ENCODE results near the gene HLA-B. TPM values are rescaled to one million over a fixed set of nuclear protein-coding genes. Genes with fewer than 3 reads are reported as not detected.
"Not testable (repeated sequence)": the region's sequence is repeated elsewhere in the genome, so short reads cannot be mapped to it uniquely, and the experiment has no call there.

The HLA-B gene
- total RNA-seq, 1 donor from 2014 or later, result 562 TPM

DNA sequence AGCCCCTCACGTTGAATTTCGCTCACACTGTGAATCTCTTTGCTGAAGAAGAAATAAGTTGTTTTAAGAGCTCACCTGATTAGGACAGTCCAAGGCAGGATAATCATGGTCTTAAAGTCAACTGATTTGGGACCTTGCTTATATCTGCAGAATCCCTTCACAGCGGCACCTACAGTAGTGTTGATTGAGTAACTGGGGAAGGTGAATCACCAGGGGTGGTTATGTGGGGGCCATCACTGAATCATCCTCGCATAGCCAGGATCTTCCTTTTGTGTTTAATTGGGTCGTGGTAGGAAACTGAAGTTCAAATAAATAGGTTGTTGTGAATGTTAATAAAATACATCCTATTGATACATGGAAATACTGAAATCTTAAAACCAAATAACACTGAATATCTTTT, 26.2 kb upstream of the HLA-B start:
- DNase-seq (ENCODE audit: low spot score), result no peak

DNA sequence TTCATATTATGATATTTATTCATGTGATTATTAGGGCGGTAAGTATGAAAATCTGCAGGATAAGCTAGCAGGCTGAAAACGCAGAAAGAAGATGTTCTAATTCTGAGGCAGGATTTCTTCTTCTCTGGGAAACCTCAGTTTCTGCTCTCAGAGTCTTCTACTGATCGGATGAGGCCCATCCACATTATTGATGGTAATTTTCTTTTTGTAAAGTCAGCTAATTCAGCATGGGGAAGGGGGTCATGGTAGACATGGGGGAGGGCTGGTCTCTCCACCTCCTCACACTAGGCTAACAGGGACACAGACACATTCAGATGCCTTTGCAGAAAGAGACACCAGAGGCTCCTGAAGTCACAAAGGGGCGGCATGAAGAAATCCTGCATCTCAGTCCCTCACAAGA, 24.7 kb upstream of the HLA-B start:
- no peak for DNase-seq (ENCODE audit: low spot score)

DNA sequence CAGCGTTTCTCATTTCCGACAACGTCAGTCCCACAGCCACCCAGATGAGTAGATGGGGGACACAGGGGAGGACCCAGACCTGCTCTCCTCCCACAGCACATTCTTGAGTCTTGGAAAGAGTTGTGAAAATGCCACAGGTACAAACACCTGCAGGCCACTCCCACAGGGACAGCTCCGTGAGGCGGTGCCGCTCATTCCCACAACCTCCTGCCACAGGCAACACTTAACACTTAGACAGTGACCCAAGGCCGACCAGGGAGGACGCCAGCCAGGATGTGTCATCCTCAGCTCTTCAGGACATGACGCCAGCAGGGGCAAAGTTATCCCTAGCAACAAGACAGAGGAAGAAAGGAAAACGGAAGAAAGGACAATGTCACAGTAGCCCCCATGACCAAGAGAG, 22.9 kb upstream of the HLA-B start:
- DNase-seq (ENCODE audit: low spot score), result no peak

DNA sequence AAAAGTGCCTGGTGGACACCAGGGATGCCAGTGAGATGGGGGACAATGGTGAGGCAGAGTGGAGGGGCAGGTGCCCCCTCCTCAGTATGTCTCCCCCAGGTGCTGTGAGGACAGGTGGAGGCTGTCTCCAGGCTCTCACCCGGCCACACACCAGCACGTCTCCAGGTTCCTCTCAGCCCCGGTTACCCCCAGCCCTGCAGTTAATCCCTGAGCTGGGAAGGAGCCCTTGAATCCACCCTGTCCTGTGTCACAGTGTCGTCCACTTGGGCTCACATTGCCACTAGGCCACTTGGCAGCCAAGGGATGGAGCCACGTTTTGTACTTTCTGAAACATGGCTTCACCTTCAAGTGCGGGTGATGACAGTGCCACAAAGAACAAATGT, 21.7 kb upstream of the HLA-B start:
- no peak for DNase-seq (ENCODE audit: low spot score)

DNA sequence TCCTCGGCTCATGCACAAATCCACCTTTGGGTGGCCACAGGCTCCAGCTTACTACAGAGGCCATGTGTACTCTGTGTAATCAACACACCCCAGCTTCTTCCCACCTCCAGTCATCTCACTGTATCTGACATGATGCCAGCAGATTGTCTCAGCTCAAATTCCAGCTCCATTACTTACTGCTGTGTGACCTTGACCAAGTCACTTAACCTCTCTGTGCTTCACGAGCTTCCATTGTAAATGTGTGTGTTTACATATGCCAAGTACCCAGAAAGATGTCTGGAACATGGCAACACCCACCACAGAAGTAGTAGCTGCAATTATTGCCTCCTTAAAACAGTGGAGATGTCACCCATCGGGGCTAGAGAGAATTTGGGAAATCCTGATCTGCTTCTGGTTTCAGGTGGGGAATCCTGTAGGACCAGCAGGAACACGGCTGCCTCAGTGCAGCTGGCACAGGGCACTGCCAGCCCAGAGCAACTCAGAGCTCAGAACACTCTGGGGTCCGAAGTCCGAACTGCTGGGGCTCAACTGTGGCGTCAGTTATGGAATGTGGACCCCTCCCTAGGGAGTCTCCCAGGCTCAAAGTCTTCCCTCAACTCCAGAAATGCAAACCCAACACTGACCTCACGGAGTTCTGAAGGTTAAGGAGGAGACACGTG, 21.2 kb upstream of the HLA-B start:
- DNase-seq (ENCODE audit: low spot score), result no peak

DNA sequence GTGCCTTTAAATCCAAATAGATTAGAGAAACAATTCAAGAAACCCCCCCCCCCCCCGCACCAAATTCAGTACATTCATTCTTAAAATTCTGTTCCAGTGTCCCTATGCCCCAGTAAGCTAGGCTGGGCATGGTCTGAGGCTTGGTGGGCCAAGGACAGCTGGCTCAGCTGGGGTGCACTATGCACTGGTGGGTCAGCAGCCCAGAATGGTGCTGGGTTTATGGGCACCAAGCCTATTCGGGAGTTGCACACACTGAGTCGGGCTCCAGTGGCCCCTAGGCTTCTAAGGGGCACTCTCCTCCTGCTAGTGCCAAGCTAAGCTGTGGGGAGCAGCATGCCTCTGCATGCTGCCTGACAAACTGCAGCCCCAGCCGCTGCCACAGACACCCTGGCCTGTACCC, 20.1 kb upstream of the HLA-B start:
- no peak for DNase-seq (ENCODE audit: low spot score)

DNA sequence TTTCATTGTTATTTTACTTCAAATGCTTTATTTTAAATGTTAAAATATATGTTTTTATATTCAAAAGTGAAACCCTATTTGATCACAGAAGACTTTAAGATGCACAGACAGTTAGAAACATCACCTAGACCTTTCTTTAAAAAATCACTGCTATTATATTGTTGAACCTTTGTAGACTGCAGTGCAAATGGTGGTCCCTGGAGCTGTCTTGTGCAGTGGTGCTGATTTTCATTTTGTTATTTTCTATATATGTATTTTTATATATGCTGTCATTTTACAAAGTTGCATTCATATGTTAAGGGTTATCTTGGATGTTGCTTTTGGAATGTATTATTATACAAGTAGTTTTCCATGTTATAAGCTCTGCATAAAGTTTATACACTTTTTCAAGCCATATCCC, 18.7 kb upstream of the HLA-B start:
- no peak for DNase-seq (ENCODE audit: low spot score)

DNA sequence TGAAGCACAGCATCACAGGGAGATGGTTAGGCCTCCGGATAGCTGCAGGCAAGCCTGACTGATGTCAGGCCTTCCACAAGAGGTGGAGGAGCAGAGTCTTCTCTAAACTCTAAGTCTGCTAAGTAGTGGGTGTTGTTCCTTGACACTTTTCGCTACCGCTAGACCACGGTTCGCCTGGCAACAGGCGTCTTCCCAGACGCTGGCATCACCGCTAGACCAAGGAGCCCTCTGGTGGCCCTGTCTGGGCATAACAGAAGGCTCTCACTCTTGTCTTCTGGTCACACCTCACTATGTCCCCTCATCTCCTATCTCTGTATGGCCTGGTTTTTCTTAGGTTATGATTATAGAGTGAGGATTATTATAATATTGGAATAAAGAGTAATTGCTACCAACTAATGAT, 17.1 kb upstream of the HLA-B start:
- not testable (repeated sequence) for DNase-seq (ENCODE audit: low spot score)

DNA sequence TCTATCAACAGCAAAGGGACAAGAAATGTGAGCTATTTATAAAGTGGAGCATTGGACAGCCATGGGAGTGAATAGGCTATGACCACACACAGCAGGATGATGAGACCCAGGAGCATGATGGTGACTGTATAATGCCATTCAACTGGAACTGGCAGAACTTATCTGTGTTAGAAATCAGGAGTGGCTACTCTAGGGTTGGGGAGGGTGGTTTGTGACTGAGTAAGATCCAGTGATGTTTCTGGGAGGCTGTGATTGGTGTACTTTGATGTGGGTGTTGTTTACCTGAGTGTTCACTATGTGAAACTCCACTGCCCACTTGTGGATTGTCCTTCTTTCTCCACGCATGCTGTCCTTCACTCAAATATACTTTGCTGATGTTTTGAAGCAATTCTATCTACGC, 11.5 kb upstream of the HLA-B start:
- DNase-seq (ENCODE audit: low spot score), result no peak

DNA sequence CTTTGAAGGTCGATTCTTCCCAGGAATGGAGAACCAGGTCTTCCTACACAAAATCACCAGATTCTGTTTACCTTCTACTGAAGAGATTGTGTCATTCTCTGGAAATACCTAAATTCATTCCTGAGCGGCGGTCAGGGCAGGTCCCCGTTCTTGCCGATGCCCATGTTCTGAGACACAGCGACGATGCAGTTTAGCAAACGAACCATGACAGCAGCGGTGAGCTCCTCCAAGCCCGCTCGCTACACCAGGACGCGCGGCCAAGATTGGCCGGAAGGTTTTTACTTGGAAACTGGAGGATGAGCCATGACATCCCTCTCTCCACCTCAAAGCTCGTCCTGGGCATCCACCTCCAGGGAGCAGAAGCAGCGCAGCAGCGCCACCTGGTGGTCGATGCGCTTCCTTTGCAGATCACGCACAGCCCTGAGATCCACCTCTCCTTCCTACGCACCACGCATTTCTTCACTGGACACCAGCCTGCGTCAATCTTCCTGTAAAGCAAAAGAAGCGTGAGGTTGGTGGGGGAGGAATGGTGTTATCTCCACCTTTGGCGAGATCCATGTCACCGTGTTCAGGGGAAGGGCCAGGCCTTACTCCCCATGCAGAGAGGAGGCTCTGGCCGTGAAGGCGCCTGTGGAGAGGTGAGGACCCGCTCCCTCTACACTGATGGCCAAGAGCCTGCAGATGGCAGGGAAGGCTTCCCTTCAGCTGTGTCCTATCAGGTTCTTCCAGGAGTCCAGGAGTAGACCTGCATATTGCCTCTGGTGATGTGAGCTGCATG, 9.9 kb upstream of the HLA-B start:
- DNase-seq (ENCODE audit: low spot score), result peak; percentile 91

DNA sequence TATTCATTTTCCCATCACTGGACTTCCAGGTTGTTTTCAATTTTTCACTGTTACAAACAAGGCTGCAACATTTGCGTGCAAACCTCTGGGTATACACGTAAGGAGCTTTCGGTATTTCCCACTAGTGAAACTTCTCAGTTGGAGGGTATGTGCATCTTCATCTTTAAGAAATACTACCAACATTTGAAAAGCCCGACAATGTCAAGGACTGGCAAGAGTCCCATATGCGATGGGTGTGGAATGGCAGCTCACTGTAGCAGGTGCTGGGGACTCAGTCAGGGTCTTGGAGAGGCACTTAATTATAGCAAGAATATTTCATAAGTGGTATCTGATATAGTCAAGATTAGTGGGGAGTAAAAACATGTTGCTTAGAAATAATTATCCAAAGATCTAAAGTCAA, 8.9 kb upstream of the HLA-B start:
- DNase-seq (ENCODE audit: low spot score), result no peak

DNA sequence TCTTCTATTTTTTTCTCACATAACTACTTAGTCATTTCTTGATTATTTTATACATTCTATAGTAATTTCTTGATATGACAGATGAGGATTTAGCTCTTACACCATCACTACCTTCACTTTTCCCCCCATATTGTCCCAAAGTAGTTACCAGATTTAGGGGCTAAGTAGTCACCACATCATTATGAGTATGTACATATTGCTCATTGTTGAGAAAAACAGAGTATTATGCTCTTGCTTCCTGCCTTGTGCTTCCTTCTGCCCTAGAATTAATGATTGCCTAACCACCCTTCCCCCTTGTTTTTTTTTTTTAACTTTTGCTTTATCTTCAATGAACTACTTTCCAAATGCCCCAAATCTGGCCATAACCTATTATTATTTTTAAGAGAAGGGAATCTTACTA, 6.8 kb upstream of the HLA-B start:
- no peak for DNase-seq (ENCODE audit: low spot score)

DNA sequence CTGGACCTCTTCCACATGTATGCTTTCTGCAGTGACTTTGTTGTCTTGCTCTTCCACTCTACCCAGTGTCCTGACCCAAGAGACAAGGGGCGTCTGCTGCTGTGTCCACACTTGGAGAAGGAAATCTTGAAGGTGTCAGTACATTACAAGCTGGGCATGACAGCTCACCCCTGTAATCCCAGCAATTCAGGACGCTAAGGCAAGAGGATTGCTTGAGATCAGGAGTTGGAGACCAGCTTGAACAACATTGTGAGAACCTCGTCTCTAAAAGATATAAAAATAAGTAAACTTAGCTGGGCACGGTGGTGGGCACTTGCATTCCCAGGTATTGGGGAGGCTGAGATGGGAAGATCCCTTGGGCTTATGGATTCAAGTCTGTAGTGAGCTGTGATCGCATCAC, 5.8 kb upstream of the HLA-B start:
- DNase-seq (ENCODE audit: low spot score), result no peak

DNA sequence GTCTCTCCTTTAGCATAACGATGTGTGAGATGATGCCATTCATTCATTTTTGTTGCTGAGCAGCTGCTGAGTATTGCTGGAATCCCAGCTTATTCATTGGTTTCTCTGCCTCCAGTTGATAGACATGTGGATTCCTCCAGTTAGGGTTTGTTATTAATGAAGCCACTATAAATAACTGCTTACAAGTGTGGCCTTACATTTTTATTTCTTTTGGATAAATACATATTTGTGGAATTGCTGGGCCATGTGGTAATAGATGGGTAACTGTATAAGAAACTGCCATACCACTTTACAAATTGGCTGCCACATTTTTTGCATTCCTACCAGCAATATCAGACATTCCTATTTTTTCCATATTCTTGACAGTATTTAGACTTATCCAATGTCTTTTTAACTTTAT, 2.6 kb upstream of the HLA-B start:
- DNase-seq (ENCODE audit: low spot score), result no peak

DNA sequence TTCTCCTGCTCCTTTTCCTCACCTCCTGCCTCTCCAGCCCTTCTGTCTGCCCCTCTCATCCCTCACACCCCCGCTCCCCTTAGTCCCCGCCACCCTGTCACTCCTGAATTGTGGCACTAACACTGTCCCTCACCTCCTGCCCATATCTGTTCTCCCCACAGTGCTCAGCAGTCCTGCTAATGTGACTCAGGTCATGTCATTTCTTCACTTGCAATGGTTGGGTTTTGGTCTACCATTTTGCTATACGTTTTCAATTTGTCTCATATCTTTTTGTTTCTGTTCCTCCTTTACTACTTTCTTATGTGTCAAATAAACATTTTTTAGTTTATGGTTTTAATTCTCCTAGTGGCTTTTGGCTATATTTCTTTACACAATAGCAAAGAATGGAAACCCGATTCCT, 1.3 kb upstream of the HLA-B start:
- no peak for DNase-seq (ENCODE audit: low spot score)

DNA sequence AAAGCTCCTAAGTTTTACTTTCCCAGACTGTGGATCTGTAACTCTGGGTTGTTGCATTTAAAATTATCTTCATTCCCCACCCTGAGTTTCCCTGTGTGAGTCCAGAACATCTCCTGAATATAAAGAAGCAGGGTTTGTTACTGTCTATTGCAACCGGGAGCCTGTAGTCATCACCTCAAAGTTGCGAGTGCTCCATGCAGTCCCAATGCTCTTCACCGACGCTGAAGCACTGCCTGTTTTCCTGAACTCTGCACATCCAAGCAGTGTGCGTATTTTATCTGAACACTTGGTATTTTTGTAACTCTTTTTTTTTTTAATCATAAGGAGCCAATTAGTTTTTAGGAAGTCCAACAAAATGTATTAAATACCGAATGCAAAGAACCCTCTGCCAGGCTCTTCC, 907 bp upstream of the HLA-B start:
- DNase-seq (ENCODE audit: low spot score), result no peak

DNA sequence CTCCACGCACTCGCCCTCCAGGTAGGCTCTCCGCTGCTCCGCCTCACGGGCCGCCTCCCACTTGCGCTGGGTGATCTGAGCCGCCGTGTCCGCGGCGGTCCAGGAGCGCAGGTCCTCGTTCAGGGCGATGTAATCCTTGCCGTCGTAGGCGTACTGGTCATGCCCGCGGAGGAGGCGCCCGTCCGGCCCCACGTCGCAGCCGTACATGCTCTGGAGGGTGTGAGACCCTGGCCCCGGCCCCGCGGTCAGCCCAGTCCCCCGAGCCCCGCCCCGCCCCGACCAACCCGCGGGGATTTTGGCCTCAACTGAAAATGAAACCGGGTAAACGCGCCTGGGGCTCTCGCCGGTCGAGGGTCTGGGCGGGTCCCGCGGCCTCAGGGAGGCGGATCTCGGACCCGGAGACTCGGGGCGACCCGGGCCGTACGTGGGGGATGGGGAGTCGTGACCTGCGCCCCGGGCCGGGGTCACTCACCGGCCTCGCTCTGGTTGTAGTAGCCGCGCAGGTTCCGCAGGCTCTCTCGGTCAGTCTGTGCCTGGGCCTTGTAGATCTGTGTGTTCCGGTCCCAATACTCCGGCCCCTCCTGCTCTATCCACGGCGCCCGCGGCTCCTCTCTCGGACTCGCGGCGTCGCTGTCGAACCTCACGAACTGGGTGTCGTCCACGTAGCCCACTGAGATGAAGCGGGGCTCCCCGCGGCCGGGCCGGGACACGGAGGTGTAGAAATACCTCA, 598 bp downstream of the HLA-B start:
- DNase-seq (ENCODE audit: low spot score), result no peak

DNA sequence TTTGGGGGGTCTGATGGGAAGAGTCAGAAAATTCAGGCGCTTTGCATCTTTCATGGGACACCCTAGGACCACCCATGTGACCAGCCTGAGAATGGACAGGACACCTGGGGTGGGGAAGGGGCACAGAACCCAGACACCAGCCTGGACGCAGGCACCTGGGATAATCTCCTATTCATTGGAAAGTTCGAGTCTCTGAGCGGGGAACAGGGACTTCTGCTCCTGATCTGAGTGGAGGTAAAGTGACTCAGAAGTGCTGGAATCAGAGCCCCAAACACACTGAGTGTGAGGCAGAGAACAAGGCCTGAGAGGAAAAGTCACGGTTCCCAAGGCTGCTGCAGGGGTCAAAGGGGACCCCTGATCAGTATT, 1.4 kb downstream of the HLA-B start:
- DNase-seq (ENCODE audit: low spot score), result no peak

DNA sequence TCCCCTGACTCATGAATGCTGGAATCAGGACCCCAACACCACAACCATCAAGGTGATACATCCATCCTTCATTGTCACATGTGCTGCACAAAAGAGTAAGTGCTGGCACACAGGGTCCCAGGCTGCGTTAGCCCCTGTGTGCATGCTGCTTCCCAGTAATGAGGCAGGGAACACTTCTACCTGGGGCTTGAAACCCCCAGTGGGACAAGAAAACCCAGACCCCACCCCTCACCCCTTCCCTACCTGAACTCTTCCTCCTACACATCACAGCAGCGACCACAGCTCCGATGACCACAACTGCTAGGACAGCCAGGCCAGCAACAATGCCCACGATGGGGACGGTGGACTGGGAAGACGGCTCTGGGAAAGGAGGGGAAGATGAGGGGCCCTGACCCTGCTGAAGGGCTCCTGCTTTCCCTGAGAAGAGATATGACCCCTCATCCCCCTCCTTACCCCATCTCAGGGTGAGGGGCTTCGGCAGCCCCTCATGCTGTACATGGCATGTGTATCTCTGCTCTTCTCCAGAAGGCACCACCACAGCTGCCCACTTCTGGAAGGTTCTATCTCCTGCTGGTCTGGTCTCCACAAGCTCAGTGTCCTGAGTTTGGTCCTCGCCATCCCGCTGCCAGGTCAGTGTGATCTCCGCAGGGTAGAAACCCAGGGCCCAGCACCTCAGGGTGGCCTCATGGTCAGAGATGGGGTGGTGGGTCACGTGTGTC, 2.0 kb downstream of the HLA-B start:
- no peak for DNase-seq (ENCODE audit: low spot score)

DNA sequence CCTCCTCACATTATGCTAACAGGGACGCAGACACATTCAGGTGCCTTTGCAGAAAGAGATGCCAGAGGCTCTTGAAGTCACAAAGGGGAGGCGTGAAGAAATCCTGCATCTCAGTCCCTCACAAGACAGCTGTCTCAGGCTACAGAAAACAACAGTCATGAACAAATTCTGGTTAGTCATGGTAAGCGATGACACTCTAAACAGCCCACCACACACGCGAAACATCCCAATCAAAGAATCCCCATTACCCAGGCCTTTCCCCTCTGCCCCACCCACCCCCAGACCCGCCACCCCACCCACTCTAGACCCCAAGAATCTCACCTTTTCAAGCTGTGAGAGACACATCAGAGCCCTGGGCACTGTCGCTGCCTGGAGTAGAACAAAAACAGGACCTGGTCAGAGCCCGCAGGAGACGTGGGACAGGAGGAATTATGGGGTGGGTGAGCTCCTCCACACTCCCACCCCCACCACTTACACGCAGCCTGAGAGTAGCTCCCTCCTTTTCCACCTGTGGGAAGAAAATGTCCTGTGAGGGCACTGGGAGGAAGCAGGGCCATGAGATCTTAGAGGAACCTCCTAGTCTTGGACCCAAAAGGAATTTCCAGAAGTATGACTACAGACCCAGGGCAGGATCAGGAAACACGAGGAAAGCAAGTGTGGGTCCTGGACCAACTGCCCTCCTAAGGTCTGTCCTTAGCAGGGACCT, 2.7 kb downstream of the HLA-B start:
- DNase-seq (ENCODE audit: low spot score), result no peak

DNA sequence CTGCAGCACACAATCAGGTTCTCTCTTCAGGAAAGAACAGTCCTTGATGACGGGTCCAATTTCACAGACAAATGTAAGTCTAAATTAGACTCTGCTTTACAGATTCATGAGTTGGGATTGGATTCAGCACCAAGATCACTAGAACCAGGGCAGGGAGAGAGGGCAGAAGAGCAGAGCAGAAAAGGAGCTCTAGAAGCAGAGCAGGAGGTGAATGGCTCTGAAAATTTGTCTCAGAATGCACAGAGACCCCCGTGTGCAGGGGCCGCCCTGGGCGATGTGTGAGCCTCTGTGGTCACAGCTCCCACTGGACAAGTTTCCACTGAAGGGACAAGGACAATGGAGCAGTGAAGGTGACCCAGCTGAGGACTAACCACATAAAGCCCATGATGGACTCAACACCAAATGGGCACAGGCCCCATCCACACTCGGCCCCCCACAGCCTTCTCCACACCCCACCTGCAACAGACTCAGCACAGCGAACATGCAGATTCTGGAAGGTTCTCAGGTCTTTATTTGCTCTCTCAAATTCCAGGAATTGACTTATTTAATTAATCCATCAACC, 3.5 kb downstream of the HLA-B start:
- no peak for DNase-seq (ENCODE audit: low spot score)
